Measurements from ENCODE around the gene FAM110C. TPM values are rescaled to one million over a fixed set of nuclear protein-coding genes. Genes with fewer than 3 reads are reported as not detected.
A peak's percentile ranks its signal among the peaks of the same experiment; 100 is the strongest.
"Not testable (repeated sequence)": the region's sequence is repeated elsewhere in the genome, so short reads cannot be mapped to it uniquely, and the experiment has no call there.

The FAM110C gene
- total and polyA plus RNA-seq, 7 experiments from 2014 or later = 0.06 to 1.5 (median 0.16) TPM; not detected in 2

DNA sequence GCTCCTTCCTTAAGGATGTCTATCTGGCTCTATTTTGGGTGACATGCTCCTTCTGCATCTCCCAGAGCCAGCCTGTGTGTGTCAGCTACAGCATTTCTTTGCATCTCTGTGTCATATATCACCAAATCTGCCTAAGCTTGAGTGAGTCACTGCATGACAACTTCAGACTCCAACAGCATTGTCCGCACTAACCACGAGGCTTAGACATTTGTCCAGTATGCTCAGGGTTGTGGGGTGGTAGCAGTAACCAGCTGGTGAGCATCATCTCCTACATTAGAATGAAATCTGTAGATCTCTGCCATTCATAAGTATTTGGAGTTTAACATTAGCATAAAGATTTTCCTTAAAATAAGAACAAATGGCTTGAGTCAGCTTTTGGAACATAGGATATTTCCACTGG lies 30.4 kb downstream of the FAM110C start:
- Mint-ChIP-seq H3K27ac (peak overlapping the region in 3 of 9 donors; percentile 32 to 47 (median 43)), H3K4me3 (peak overlapping the region in 1 of 10 donors; percentile 5), H3K27me3 (peaks cover 11 to 29% (median 19%) of the 10 kb centered on the region in 5 donors), H3K4me1 (peaks cover 0 to 16% (median 0%) of the 10 kb centered on the region in 7 donors)
- intact Hi-C loops (cut with micrococcal nuclease); ATAC-seq; H3K4me1 ChIP-seq (ENCODE audit: control insufficient read depth in 2 of 2, insufficient read depth in 2 of 2, low read length in 2 of 2); H3K36me3 ChIP-seq (ENCODE audit: control insufficient read depth in 2 of 3, insufficient read depth in 3 of 3, low read length in 3 of 3); H3K27me3 ChIP-seq (ENCODE audit: control insufficient read depth in 2 of 2, insufficient read depth in 2 of 2, low read length in 2 of 2); H3K4me3 ChIP-seq (ENCODE audit: low read length); H3K9me3 Mint-ChIP-seq; DNase-seq; H3K9me3 ChIP-seq (ENCODE audit: control insufficient read depth in 2 of 3, low read length in 3 of 3); H3K36me3 Mint-ChIP-seq; H3K27ac ChIP-seq (ENCODE audit: low read depth, low read length); POLR2A ChIA-PET: not testable (repeated sequence)
- CTCF ChIA-PET = interaction anchor here (1.4 kb wide), 1 partner anchor 274 kb away, joined by 4 read pairs; no protein-coding TSS in a partner anchor

GRCh38 chr2:11248-11941 lies 34.9 kb downstream of the FAM110C start:
- H3K36me3 ChIP-seq (ENCODE audit: control insufficient read depth in 2 of 3, insufficient read depth in 3 of 3, low read length in 3 of 3) = no peaks in the 10 kb centered on the region
- no peak overlapping the region for H3K27ac ChIP-seq (ENCODE audit: low read depth, low read length)
- H3K36me3 Mint-ChIP-seq = no peaks in the 10 kb centered on the region
- intact Hi-C loops (cut with micrococcal nuclease) = no loop called here
- no peaks in the 10 kb centered on the region for H3K9me3 ChIP-seq (ENCODE audit: control insufficient read depth in 2 of 3, low read length in 3 of 3)
- no peak overlapping the region for H3K4me3 ChIP-seq (ENCODE audit: low read length)
- no peak overlapping the region for H3K4me3 Mint-ChIP-seq
- no peaks in the 10 kb centered on the region for H3K27me3 ChIP-seq (ENCODE audit: control insufficient read depth in 2 of 2, insufficient read depth in 2 of 2, low read length in 2 of 2)
- ATAC-seq (peak; percentile 94), DNase-seq (peak in 8 of 9 donors; percentile 32 to 71 (median 54))
- ChIA-PET POLR2A (no interaction called here), CTCF (no interaction called here)
- H3K27ac Mint-ChIP-seq = peak overlapping the region in 1 of 9 donors; percentile 79
- H3K9me3 Mint-ChIP-seq = no peaks in the 10 kb centered on the region
- peaks cover 0 to 12% (median 0%) of the 10 kb centered on the region in 7 donors for H3K4me1 Mint-ChIP-seq
- H3K4me1 ChIP-seq (ENCODE audit: control insufficient read depth in 2 of 2, insufficient read depth in 2 of 2, low read length in 2 of 2) = no peaks in the 10 kb centered on the region
- peaks cover 9 to 20% (median 18%) of the 10 kb centered on the region in 5 donors for H3K27me3 Mint-ChIP-seq

- DNase-seq (no peak), ATAC-seq (no peak)
- ChIA-PET CTCF (no interaction called here), POLR2A (no interaction called here)
- Histone ChIP-seq H3K9me3 (ENCODE audit: control insufficient read depth in 2 of 3, low read length in 3 of 3) (no peaks in the 10 kb centered on the region), H3K27me3 (ENCODE audit: control insufficient read depth in 2 of 2, insufficient read depth in 2 of 2, low read length in 2 of 2) (no peaks in the 10 kb centered on the region), H3K4me3 (ENCODE audit: low read length) (no peak overlapping the region), H3K4me1 (ENCODE audit: control insufficient read depth in 2 of 2, insufficient read depth in 2 of 2, low read length in 2 of 2) (no peaks in the 10 kb centered on the region), H3K36me3 (ENCODE audit: control insufficient read depth in 2 of 3, insufficient read depth in 3 of 3, low read length in 3 of 3) (no peaks in the 10 kb centered on the region), H3K27ac (ENCODE audit: low read depth, low read length) (no peak overlapping the region)
- H3K27ac Mint-ChIP-seq = no peak overlapping the region
- intact Hi-C loops (cut with micrococcal nuclease) = no loop called here
- H3K9me3 Mint-ChIP-seq = no peaks in the 10 kb centered on the region
- H3K36me3 Mint-ChIP-seq = no peaks in the 10 kb centered on the region
- peaks cover 0 to 6% (median 0%) of the 10 kb centered on the region in 7 donors for H3K4me1 Mint-ChIP-seq
- peaks cover 4 to 13% (median 11%) of the 10 kb centered on the region in 5 donors for H3K27me3 Mint-ChIP-seq
- no peak overlapping the region for H3K4me3 Mint-ChIP-seq
Observed at GRCh38 chr2:10222-10875, 36.0 kb downstream of the FAM110C start.

Other genes with a start within 250 kb of the FAM110C start
- gene SH3YL1, start 217.5 kb upstream of the FAM110C start, total RNA-seq = 10 to 100 TPM; 16.5 to 94.1 (median 52.2) TPM
- gene SH3YL1, start 217.5 kb upstream of the FAM110C start, polyA plus RNA-seq = 10 to 100 TPM; 33.5 to 60.9 TPM
- 10 to 100 TPM; 61.1 to 92.7 (median 86.1) TPM for gene ACP1, start 218.4 kb upstream of the FAM110C start, total RNA-seq
- 100 to 1,000 TPM; 153 to 199 TPM for gene ACP1, start 218.4 kb upstream of the FAM110C start, polyA plus RNA-seq
- gene ALKAL2, start 241.6 kb upstream of the FAM110C start, total RNA-seq = under 1 TPM in 1 of 5 experiments, not detected in 4; 0.49 TPM
- under 1 TPM in 1 of 2 donors, not detected in 1; 0.18 TPM for gene ALKAL2, start 241.6 kb upstream of the FAM110C start, polyA plus RNA-seq

Measured in naive thymus-derived CD4-positive, alpha-beta T cell (primary cell).